Mucosa of descending colon (tissue), 3 donors: ENCODE data around the gene BCAN. TPM values are rescaled to one million over a fixed set of nuclear protein-coding genes. Genes with fewer than 3 reads are reported as not detected.

Experiments used
- ATAC-seq: fragments of 200-7000 bp; cut with Tn5 transposase; one replicate; pipeline ENCODE4 v1.9.1; 2020; ENCODE audit warnings: mild to moderate bottlenecking, moderate library complexity
- DNase-seq, 3 donors: peaks; one replicate each; pipeline ENCODE4 v3.0.0-alpha.2; 2020
- H3K36me3 ChIP-seq: fragments of 200-600 bp; one replicate; pipeline ENCODE4 v1.8.0; 2021; ENCODE audit warnings: low read depth, mild to moderate bottlenecking
- H3K4me1 ChIP-seq: fragments of 200-600 bp; one replicate; pipeline ENCODE4 v1.8.0; 2021; ENCODE audit warnings: low read depth, mild to moderate bottlenecking
- H3K4me3 ChIP-seq: fragments of 200-600 bp; one replicate; pipeline ENCODE4 v1.8.0; 2021; ENCODE audit warnings: mild to moderate bottlenecking
- H3K9me3 ChIP-seq: fragments of 200-600 bp; one replicate; pipeline ENCODE4 v1.8.0; 2021; ENCODE audit warnings: mild to moderate bottlenecking
- CTCF ChIP-seq: fragments of 200-600 bp; IDR thresholded peaks from one replicate; pipeline ENCODE4 v1.8.0; 2022; ENCODE audit warnings: antibody characterized with exemption, mild to moderate bottlenecking
- intact Hi-C, 2 donors: fragments of 100-400 bp; cut with DNase I in 1 of 2; cut with micrococcal nuclease in 1 of 2; formaldehyde crosslinking; loops; one replicate each; pipeline versions ENCODE4 v1.11.0 to v1.11.1; 2022; cut with DNase I, micrococcal nuclease
- total RNA-seq, 3 donors: library from RNA; stranded (reverse); fragmentation: NEBNext Ultra II Directional in 2 of 3; extraction: Animal tissue kit (Norgen Biotek cat#: 25700) in 2 of 3; gene quantifications; one replicate each; pipeline versions ENCODE4 v1.2.1 to v1.2.4, GENCODE V29; 2021 to 2023
- donor health status: DM: no; HTN: no; CAD: no; lungs with moderate emphysema.
- donor health status: DM: no; HTN: no; CAD: no.
- donor health status: DM: no; HTN: yes; CAD: no.

BCAN gene
- total RNA-seq, 3 donors from 2014 or later = 0.14 to 0.79 TPM; not detected in 1

GRCh38 chr1:156619582-156619955 lies 22.3 kb upstream of the BCAN start:
- Histone ChIP-seq H3K4me1 (peaks cover 8% of the 10 kb centered on the region), H3K9me3 (no peaks in the 10 kb centered on the region), H3K4me3 (no peak overlapping the region), H3K36me3 (no peaks in the 10 kb centered on the region)
- intact Hi-C loops = loop anchor here in 1 of 2 donors (10.0 kb wide), 1 partner anchor 235 kb away; no protein-coding TSS in a partner anchor
- DNase-seq = no peak
- no peak for ATAC-seq
- no peak for TF ChIP-seq CTCF

- DNase-seq (no peak), ATAC-seq (no peak)
- no peak for TF ChIP-seq CTCF
- no peaks in the 10 kb centered on the region for H3K36me3 ChIP-seq
- no peak overlapping the region for H3K4me3 ChIP-seq
- H3K9me3 ChIP-seq = no peaks in the 10 kb centered on the region
- H3K4me1 ChIP-seq = peaks cover 22% of the 10 kb centered on the region
- intact Hi-C loops = no loop called here
Observed at GRCh38 chr1:156622581-156623297, 19.2 kb upstream of the BCAN start.

DNA sequence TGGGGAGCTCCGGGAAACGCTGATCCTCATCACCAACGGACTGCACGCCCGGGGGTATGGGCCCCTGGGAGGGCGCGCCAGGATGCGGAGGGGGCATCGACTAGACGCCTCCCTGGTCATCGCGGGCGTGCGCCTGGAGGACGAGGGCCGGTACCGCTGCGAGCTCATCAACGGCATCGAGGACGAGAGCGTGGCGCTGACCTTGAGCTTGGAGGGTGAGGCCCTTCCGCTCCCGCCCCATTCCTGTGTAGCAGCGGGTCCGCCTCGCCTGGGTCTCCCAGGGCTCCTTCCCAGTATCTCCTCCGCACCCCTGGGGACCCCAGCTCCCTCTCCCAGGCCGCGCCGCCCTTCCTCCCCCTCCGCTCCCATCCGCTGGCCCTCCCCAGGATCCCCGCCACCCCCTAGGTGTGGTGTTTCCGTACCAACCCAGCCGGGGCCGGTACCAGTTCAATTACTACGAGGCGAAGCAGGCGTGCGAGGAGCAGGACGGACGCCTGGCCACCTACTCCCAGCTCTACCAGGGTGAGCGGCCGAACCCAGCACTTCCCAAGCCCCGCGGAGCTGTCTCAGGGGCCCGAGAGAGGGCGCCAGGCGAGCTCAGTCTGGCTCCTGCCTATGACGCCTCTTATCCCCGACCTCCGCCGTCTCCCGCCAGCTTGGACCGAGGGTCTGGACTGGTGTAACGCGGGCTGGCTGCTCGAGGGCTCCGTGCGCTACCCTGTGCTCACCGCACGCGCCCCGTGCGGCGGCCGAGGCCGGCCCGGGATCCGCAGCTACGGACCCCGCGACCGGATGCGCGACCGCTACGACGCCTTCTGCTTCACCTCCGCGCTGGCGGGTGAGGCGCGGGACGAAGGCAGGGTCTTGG lies 17.7 kb upstream of the BCAN start:
- H3K36me3 ChIP-seq = no peaks in the 10 kb centered on the region
- H3K9me3 ChIP-seq = no peaks in the 10 kb centered on the region
- DNase-seq = peak; percentile 40 to 64 (median 55)
- intact Hi-C loops = no loop called here
- peaks cover 22% of the 10 kb centered on the region for H3K4me1 ChIP-seq
- no peak for TF ChIP-seq CTCF
- peak; percentile 77 for ATAC-seq
- no peak overlapping the region for H3K4me3 ChIP-seq

DNA sequence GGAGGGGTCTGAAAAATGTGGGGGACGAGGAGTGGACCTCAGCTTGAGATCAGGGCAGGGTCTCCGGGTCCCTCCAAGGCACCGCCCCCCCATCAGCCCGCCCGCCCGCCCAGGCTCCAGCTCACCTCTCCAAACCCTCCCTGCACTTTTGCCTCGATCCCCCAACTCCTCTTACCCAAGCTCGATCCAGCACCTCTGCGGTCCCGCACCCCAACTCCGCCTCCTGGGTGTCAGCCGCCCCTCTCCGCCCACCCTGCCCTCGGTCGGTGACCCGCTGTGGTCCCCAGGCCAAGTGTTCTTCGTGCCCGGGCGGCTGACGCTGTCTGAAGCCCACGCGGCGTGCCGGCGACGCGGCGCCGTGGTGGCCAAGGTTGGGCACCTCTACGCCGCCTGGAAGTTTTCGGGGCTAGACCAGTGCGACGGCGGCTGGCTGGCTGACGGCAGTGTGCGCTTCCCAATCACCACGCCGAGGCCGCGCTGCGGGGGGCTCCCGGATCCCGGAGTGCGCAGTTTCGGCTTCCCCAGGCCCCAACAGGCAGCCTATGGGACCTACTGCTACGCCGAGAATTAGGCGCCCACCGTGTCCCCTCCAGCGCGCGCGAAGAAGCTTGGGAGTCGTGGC lies 17.0 kb upstream of the BCAN start:
- no peak for TF ChIP-seq CTCF
- no peak for DNase-seq
- ATAC-seq = peak; percentile 9
- H3K4me3 ChIP-seq = no peak overlapping the region
- intact Hi-C loops = no loop called here
- H3K9me3 ChIP-seq = no peaks in the 10 kb centered on the region
- H3K36me3 ChIP-seq = no peaks in the 10 kb centered on the region
- H3K4me1 ChIP-seq = peaks cover 22% of the 10 kb centered on the region

DNA sequence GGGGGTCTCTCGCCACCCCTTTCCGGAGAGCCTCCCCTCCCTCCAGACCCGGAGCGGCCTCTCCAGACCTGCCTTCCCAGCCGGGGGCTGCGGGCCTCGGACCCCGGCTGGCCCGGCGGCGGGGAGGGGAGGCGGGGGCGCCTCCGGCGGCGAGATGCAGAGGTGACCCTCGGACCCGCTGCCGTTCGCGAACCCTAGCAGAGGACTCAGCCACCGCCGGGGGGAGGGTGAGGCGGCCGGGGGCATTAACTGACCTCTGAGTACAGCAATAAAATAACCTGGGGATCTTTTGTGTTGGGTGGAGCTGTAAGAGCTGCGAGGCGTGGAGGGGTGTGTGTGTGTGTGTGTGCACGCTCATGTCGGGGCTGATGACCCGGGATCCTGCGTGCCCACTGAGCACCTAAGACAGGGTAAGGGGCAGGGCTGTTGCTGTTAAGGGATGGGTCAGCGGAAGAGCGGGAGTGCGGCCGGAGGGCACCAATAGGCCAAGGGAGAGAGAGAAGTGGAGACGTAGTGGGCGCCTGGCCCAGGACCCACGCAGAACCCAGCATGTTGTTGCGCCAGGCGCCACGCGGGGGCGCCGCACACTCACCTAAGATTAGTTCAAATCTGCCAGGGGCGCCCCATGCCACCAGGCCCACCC lies 16.4 kb upstream of the BCAN start:
- Histone ChIP-seq H3K9me3 (no peaks in the 10 kb centered on the region), H3K4me3 (no peak overlapping the region), H3K36me3 (no peaks in the 10 kb centered on the region), H3K4me1 (peaks cover 22% of the 10 kb centered on the region)
- peak; percentile 55 for TF ChIP-seq CTCF
- intact Hi-C loops = loop anchor here in 1 of 2 donors (2.0 kb wide), 1 partner anchor 31 kb away; no protein-coding TSS in a partner anchor
- DNase-seq (peak in 2 of 3 donors; percentile 59 to 71), ATAC-seq (peak; percentile 61)
